GM23338 (cell line): ENCODE results near the gene INPP4A. TPM values are rescaled to one million over a fixed set of nuclear protein-coding genes. Genes with fewer than 3 reads are reported as not detected.

Experiments used
- ATAC-seq: fragments of 200-7000 bp; cut with Tn5 transposase; 3 replicates; pipeline ENCODE4 v1.9.1; 2020
- DNase-seq: peaks from one replicate; pipeline ENCODE4 v3.0.0-alpha.2; 2015; ENCODE audit warnings: low spot score
- H2AFZ ChIP-seq: fragments of 200-600 bp; sonication (generic); 2 replicates; pipeline ENCODE4 v1.8.0; 2016; ENCODE audit warnings: antibody characterized with exemption, mild to moderate bottlenecking, moderate library complexity
- H3F3A ChIP-seq: fragments of 200-600 bp; sonication (generic); replicated peaks from 2 replicates; pipeline ENCODE4 v1.8.0; 2017; ENCODE audit warnings: antibody characterized with exemption, mixed run types, low read depth
- H3K27ac ChIP-seq: fragments of 200-600 bp; sonication (generic); 2 replicates; pipeline ENCODE4 v1.6.1; 2016; ENCODE audit warnings: low read depth
- H3K27me3 ChIP-seq: fragments of 200-600 bp; sonication (generic); 2 replicates; pipeline ENCODE4 v1.8.0; 2016; ENCODE audit warnings: mild to moderate bottlenecking, mixed run types, moderate library complexity; ENCODE audit not compliant: insufficient read depth
- H3K36me3 ChIP-seq: fragments of 200-600 bp; sonication (generic); 2 replicates; pipeline ENCODE4 v1.8.0; 2016; ENCODE audit warnings: mild to moderate bottlenecking; ENCODE audit not compliant: insufficient read depth
- H3K4me1 ChIP-seq: fragments of 200-600 bp; sonication (generic); 2 replicates; pipeline ENCODE4 v1.8.0; 2016; ENCODE audit warnings: mild to moderate bottlenecking, moderate library complexity; ENCODE audit not compliant: insufficient read depth
- H3K4me2 ChIP-seq: fragments of 200-600 bp; sonication (generic); 2 replicates; pipeline ENCODE4 v1.7.1; 2017; ENCODE audit warnings: mixed run types
- H3K4me3 ChIP-seq: fragments of 200-600 bp; sonication (generic); 2 replicates; pipeline ENCODE4 v1.6.1; 2016; ENCODE audit warnings: mixed run types
- H3K79me2 ChIP-seq: fragments of 200-600 bp; sonication (generic); replicated peaks from 2 replicates; pipeline ENCODE4 v1.8.0; 2017; ENCODE audit warnings: mild to moderate bottlenecking; ENCODE audit not compliant: insufficient read depth
- H3K9me2 ChIP-seq: fragments of 200-600 bp; sonication (generic); 2 replicates; pipeline ENCODE4 v1.8.0; 2017; ENCODE audit not compliant: insufficient read depth
- H4K20me1 ChIP-seq: fragments of 200-600 bp; sonication (generic); replicated peaks from 2 replicates; pipeline ENCODE4 v1.8.0; 2017; ENCODE audit warnings: mild to moderate bottlenecking; ENCODE audit not compliant: insufficient read depth
- H3K27ac Mint-ChIP-seq: 2 replicates; pipeline ENCODE4 v1.8.0; 2020; ENCODE audit warnings: inconsistent platforms, mild to moderate bottlenecking, moderate library complexity, mixed read lengths
- H3K27me3 Mint-ChIP-seq: 3 replicates; pipeline ENCODE4 v1.8.0; 2022; ENCODE audit warnings: low read depth, mild to moderate bottlenecking, moderate library complexity, mixed read lengths, inconsistent platforms; ENCODE audit not compliant: insufficient read depth, poor library complexity
- H3K36me3 Mint-ChIP-seq: 3 replicates; pipeline ENCODE4 v1.8.0; 2021; ENCODE audit warnings: low read depth, mild to moderate bottlenecking, inconsistent platforms, moderate library complexity, mixed read lengths
- H3K4me1 Mint-ChIP-seq: 3 replicates; pipeline ENCODE4 v1.8.0; 2020; ENCODE audit warnings: mild to moderate bottlenecking, inconsistent platforms, mixed read lengths
- H3K4me3 Mint-ChIP-seq: 3 replicates; pipeline ENCODE4 v1.8.0; 2021; ENCODE audit warnings: moderate library complexity, mild to moderate bottlenecking, inconsistent platforms, mixed read lengths
- H3K9me3 Mint-ChIP-seq: 3 replicates; pipeline ENCODE4 v1.8.0; 2020; ENCODE audit warnings: moderate library complexity, mild to moderate bottlenecking, inconsistent platforms, mixed read lengths
- CREB1 ChIP-seq: fragments of 250-450 bp; sonication (Bioruptor Pico); IDR thresholded peaks from 2 replicates; pipeline ENCODE4 v1.5.0; 2020; ENCODE audit warnings: low read depth, mild to moderate bottlenecking, moderate library complexity
- ETS1 ChIP-seq: IDR thresholded peaks from 2 replicates; pipeline ENCODE4 v1.6.1; 2016; ENCODE audit warnings: antibody characterized with exemption
- EZH2 ChIP-seq: fragments of 200-600 bp; sonication (generic); IDR thresholded peaks from one replicate; pipeline ENCODE4 v1.8.0; 2017; ENCODE audit warnings: antibody characterized with exemption, mild to moderate bottlenecking, low read depth; ENCODE audit not compliant: unreplicated experiment
- EZH2phosphoT487 ChIP-seq: fragments of 200-600 bp; sonication (generic); IDR thresholded peaks from one replicate; pipeline ENCODE4 v1.8.1; 2018; ENCODE audit warnings: antibody characterized with exemption; ENCODE audit not compliant: unreplicated experiment
- JUNB ChIP-seq: IDR thresholded peaks from one replicate; pipeline ENCODE4 v1.6.1; 2016; ENCODE audit warnings: antibody characterized with exemption; ENCODE audit not compliant: unreplicated experiment
- NANOG ChIP-seq: IDR thresholded peaks from 2 replicates; pipeline ENCODE4 v1.6.1; 2016; ENCODE audit warnings: antibody characterized with exemption, borderline replicate concordance
- STAT1 ChIP-seq: IDR thresholded peaks from one replicate; pipeline ENCODE4 v1.6.1; 2016; ENCODE audit warnings: antibody characterized with exemption; ENCODE audit not compliant: unreplicated experiment
- ZNF114 ChIP-seq: fragments of 250-450 bp; sonication (Bioruptor Pico); IDR thresholded peaks from 2 replicates; pipeline ENCODE4 v1.5.0; 2020; ENCODE audit warnings: mild to moderate bottlenecking, moderate library complexity
- ZNF462 ChIP-seq: fragments of 250-450 bp; sonication (Bioruptor Pico); IDR thresholded peaks from 2 replicates; pipeline ENCODE4 v1.5.0; 2020; ENCODE audit warnings: mild to moderate bottlenecking, moderate library complexity
- polyA plus RNA-seq: library from polyadenylated mRNA; unstranded; fragments of >200 nt; fragmentation: Nextera tagmentation; extraction: Ambion mirVana; gene quantifications from 2 replicates; pipeline ENCODE4 v1.2.1, GENCODE V29; 2016
- total RNA-seq: library from RNA; depleted of rRNA; stranded (reverse); fragments of >200 nt; shearing (Covaris generic); gene quantifications from 2 replicates; pipeline ENCODE4 v1.2.3, GENCODE V29; 2014

Gene INPP4A
- total and polyA plus RNA-seq, 2 experiments from 2014 or later: 8.5 to 36.9 TPM

GRCh38 chr2:98576666-98577312 is 132.1 kb downstream of the INPP4A start:
- Mint-ChIP-seq H3K36me3 (peaks cover 19% of the 10 kb centered on the region), H3K27ac (no peak overlapping the region), H3K4me3 (no peak overlapping the region), H3K27me3 (no peaks in the 10 kb centered on the region), H3K4me1 (no peaks in the 10 kb centered on the region; the same call in 2 of the 3 replicates), H3K9me3 (no peaks in the 10 kb centered on the region)
- Histone ChIP-seq H3K4me2 (no peak overlapping the region), H3K27me3 (no peaks in the 10 kb centered on the region), H3K79me2 (no peaks in the 10 kb centered on the region), H3K9me2 (no peaks in the 10 kb centered on the region), H3K36me3 (no peaks in the 10 kb centered on the region; the same call in 1 of the 2 replicates), H3K4me3 (no peak overlapping the region), H3K27ac (no peak overlapping the region), H4K20me1 (no peaks in the 10 kb centered on the region; the same call in none of the 2 replicates), H3K4me1 (no peaks in the 10 kb centered on the region), H3F3A (no peaks in the 10 kb centered on the region), H2AFZ (no peak overlapping the region)
- DNase-seq: no peak
- ATAC-seq: no peak
- no peak for TF ChIP-seq CREB1 (CRISPR knock-in tag)

GRCh38 chr2:98577313-98577712 is 132.7 kb downstream of the INPP4A start:
- Histone ChIP-seq H3K4me3 (no peak overlapping the region), H3F3A (no peaks in the 10 kb centered on the region), H3K27ac (no peak overlapping the region), H3K27me3 (no peaks in the 10 kb centered on the region), H2AFZ (no peak overlapping the region), H3K36me3 (no peaks in the 10 kb centered on the region), H3K9me2 (no peaks in the 10 kb centered on the region), H3K4me1 (no peaks in the 10 kb centered on the region), H4K20me1 (no peaks in the 10 kb centered on the region; the same call in none of the 2 replicates), H3K4me2 (no peak overlapping the region), H3K79me2 (no peaks in the 10 kb centered on the region)
- no peak for TF ChIP-seq NANOG
- Mint-ChIP-seq H3K27ac (no peak overlapping the region), H3K4me1 (no peaks in the 10 kb centered on the region; the same call in 2 of the 3 replicates), H3K9me3 (no peaks in the 10 kb centered on the region), H3K36me3 (peaks cover 19% of the 10 kb centered on the region), H3K4me3 (no peak overlapping the region), H3K27me3 (no peaks in the 10 kb centered on the region)
- DNase-seq: no peak
- no peak for ATAC-seq

GRCh38 chr2:98578231-98578630 is 133.6 kb downstream of the INPP4A start:
- Histone ChIP-seq H3K4me2 (no peak overlapping the region), H3K79me2 (no peaks in the 10 kb centered on the region), H3K4me3 (no peak overlapping the region), H2AFZ (no peak overlapping the region), H3K4me1 (no peaks in the 10 kb centered on the region), H4K20me1 (no peaks in the 10 kb centered on the region; the same call in none of the 2 replicates), H3K27ac (no peak overlapping the region), H3K9me2 (no peaks in the 10 kb centered on the region), H3F3A (no peaks in the 10 kb centered on the region), H3K36me3 (no peaks in the 10 kb centered on the region), H3K27me3 (no peaks in the 10 kb centered on the region)
- no peak for ATAC-seq
- no peaks in the 10 kb centered on the region; the same call in 2 of the 3 replicates for H3K4me1 Mint-ChIP-seq
- no peak for DNase-seq
- H3K4me3 Mint-ChIP-seq: no peak overlapping the region
- H3K9me3 Mint-ChIP-seq: no peaks in the 10 kb centered on the region
- no peak overlapping the region for H3K27ac Mint-ChIP-seq
- H3K27me3 Mint-ChIP-seq: no peaks in the 10 kb centered on the region
- H3K36me3 Mint-ChIP-seq: peaks cover 15% of the 10 kb centered on the region
- no peak for TF ChIP-seq NANOG
- no peak for TF ChIP-seq ZNF114 (CRISPR knock-in tag)
- TF ChIP-seq CREB1 (CRISPR knock-in tag): no peak
- TF ChIP-seq ZNF462 (CRISPR knock-in tag): no peak
- TF ChIP-seq EZH2phosphoT487: no peak
- TF ChIP-seq STAT1: no peak
- no peak for TF ChIP-seq JUNB
- TF ChIP-seq ETS1: no peak
- TF ChIP-seq EZH2: no peak
